Liver (tissue), 9 donors: ENCODE results near the gene CHRNA3. TPM values are rescaled to one million over a fixed set of nuclear protein-coding genes. Genes with fewer than 3 reads are reported as not detected.

ENCODE experiments used
- DNase-seq: peaks from one replicate; pipeline ENCODE4 v3.0.0-alpha.2; 2017; ENCODE audit warnings: low spot score
- H3K27ac ChIP-seq, 2 donors: one replicate each; pipeline ENCODE4 v1.7.0; 2013; ENCODE audit warnings: inconsistent platforms in 2 of 2, low read length in 2 of 2, control low read depth in 1 of 2, low read depth in 1 of 2, mild to moderate bottlenecking in 1 of 2
- H3K27me3 ChIP-seq, 4 donors: one replicate each; pipeline versions ENCODE4 v1.6.1 to v1.7.0; 2013; ENCODE audit warnings: low read length in 3 of 4, inconsistent platforms in 1 of 4, mild to moderate bottlenecking in 1 of 4, moderate library complexity in 1 of 4; ENCODE audit not compliant: control insufficient read depth in 4 of 4, insufficient read depth in 4 of 4
- H3K36me3 ChIP-seq, 4 donors: one replicate each; pipeline versions ENCODE4 v1.6.1 to v1.7.0; 2013; ENCODE audit warnings: low read length in 3 of 4, mild to moderate bottlenecking in 3 of 4, low read depth in 1 of 4, moderate library complexity in 1 of 4; ENCODE audit not compliant: control insufficient read depth in 4 of 4, insufficient read depth in 3 of 4
- H3K4me1 ChIP-seq, 4 donors: one replicate each; pipeline versions ENCODE4 v1.6.1 to v1.7.0; 2013; ENCODE audit warnings: low read length in 3 of 4, mild to moderate bottlenecking in 3 of 4, moderate library complexity in 1 of 4; ENCODE audit not compliant: control insufficient read depth in 4 of 4, insufficient read depth in 4 of 4
- H3K4me3 ChIP-seq, 3 donors: one replicate each; pipeline versions ENCODE4 v1.6.1 to v1.7.0; 2013; ENCODE audit warnings: low read length in 3 of 3, control low read depth in 1 of 3, low read depth in 1 of 3, mild to moderate bottlenecking in 1 of 3
- H3K9ac ChIP-seq, 2 donors: one replicate each; pipeline ENCODE4 v1.7.0; 2013; ENCODE audit warnings: low read length in 2 of 2, mild to moderate bottlenecking in 2 of 2, moderate library complexity in 2 of 2, control low read depth in 1 of 2, low read depth in 1 of 2
- H3K9me3 ChIP-seq, 4 donors: one replicate each; pipeline versions ENCODE4 v1.6.1 to v1.7.0; 2013; ENCODE audit warnings: low read length in 3 of 4; ENCODE audit not compliant: control insufficient read depth in 4 of 4
- ATF3 ChIP-seq: IDR thresholded peaks from 2 replicates; pipeline ENCODE4 v1.6.1; 2016; ENCODE audit warnings: antibody characterized with exemption
- CTCF ChIP-seq: fragments of 150-350 bp; IDR thresholded peaks from 2 replicates; pipeline ENCODE4 v1.5.1; 2017; ENCODE audit warnings: improper control_type of control experiment, low read depth, low read length; ENCODE audit not compliant: missing input control
- EGR1 ChIP-seq, 2 donors: IDR thresholded peaks; 2 replicates each; pipeline ENCODE4 v1.6.1; 2016 to 2018; ENCODE audit warnings: antibody characterized with exemption in 2 of 2, low read depth in 2 of 2
- FOXA1 ChIP-seq: IDR thresholded peaks from 2 replicates; pipeline ENCODE4 v1.6.1; 2016; ENCODE audit warnings: antibody characterized with exemption
- FOXA2 ChIP-seq: IDR thresholded peaks from 2 replicates; pipeline ENCODE4 v1.6.1; 2016; ENCODE audit warnings: antibody characterized with exemption
- GABPA ChIP-seq, 2 donors: IDR thresholded peaks in 1 of 2; conservative IDR thresholded peaks in 1 of 2; 2 replicates each; pipeline ENCODE4 v1.6.1; 2016; ENCODE audit warnings: antibody characterized with exemption in 2 of 2, mild to moderate bottlenecking in 1 of 2, moderate library complexity in 1 of 2
- HNF4A ChIP-seq, 2 donors: conservative IDR thresholded peaks; 2 replicates each; pipeline ENCODE4 v1.6.1; 2016; ENCODE audit warnings: antibody characterized with exemption in 2 of 2, mild to moderate bottlenecking in 2 of 2
- HNF4G ChIP-seq: IDR thresholded peaks from 2 replicates; pipeline ENCODE4 v1.6.1; 2016; ENCODE audit warnings: antibody characterized with exemption
- JUND ChIP-seq, 2 donors: IDR thresholded peaks; 2 replicates each; pipeline ENCODE4 v1.6.1; 2016; ENCODE audit warnings: antibody characterized with exemption in 2 of 2
- MAX ChIP-seq: IDR thresholded peaks from 2 replicates; pipeline ENCODE4 v1.6.1; 2016; ENCODE audit warnings: antibody characterized with exemption
- NR2F2 ChIP-seq: IDR thresholded peaks from 2 replicates; pipeline ENCODE4 v1.6.1; 2016; ENCODE audit warnings: antibody characterized with exemption
- RAD21 ChIP-seq, 2 donors: IDR thresholded peaks; 2 replicates each; pipeline ENCODE4 v1.6.1; 2016; ENCODE audit warnings: antibody characterized with exemption in 2 of 2, mild to moderate bottlenecking in 2 of 2
- REST ChIP-seq: IDR thresholded peaks from 2 replicates; pipeline ENCODE4 v1.6.1; 2016; ENCODE audit warnings: antibody characterized with exemption, mild to moderate bottlenecking
- RXRA ChIP-seq, 2 donors: IDR thresholded peaks; 2 replicates each; pipeline ENCODE4 v1.6.1; 2017 to 2018; ENCODE audit warnings: antibody characterized with exemption in 2 of 2, mild to moderate bottlenecking in 1 of 2
- SP1 ChIP-seq: IDR thresholded peaks from 2 replicates; pipeline ENCODE4 v1.6.1; 2018; ENCODE audit warnings: antibody characterized with exemption, mild to moderate bottlenecking
- TAF1 ChIP-seq: conservative IDR thresholded peaks from 2 replicates; pipeline ENCODE4 v1.6.1; 2016; ENCODE audit warnings: antibody characterized with exemption, mild to moderate bottlenecking
- YY1 ChIP-seq: IDR thresholded peaks from 2 replicates; pipeline ENCODE4 v1.6.1; 2016; ENCODE audit warnings: antibody characterized with exemption, mild to moderate bottlenecking
- ZBTB33 ChIP-seq: IDR thresholded peaks from 2 replicates; pipeline ENCODE4 v1.6.1; 2016; ENCODE audit warnings: antibody characterized with exemption
- WGBS: extraction: QIAGEN DNeasy Blood & Tissue Kit; methylation state at CpG from one replicate; pipeline ENCODE4 v1.1.7; 2013; 5-methylcytosine and 5-hydroxymethylcytosine counted together
- polyA plus RNA-seq, 2 donors: library from polyadenylated mRNA; stranded (reverse) in 1 of 2; unstranded in 1 of 2; fragments of 200-250 nt in 1 of 2; fragments of >200 nt in 1 of 2; fragmentation: Nextera tagmentation in 1 of 2; extraction: Ambion mirVana in 1 of 2; gene quantifications; one replicate each; pipeline versions ENCODE4 v1.2.1 to v1.2.3, GENCODE V29; 2013 to 2015
- total RNA-seq, 2 donors: library from RNA; depleted of rRNA; stranded (reverse); fragments of >200 nt; gene quantifications; one replicate each; pipeline ENCODE4 v1.2.3, GENCODE V29; 2014
- donor health status: healthy.
- donor health status: healthy.
- donor health status: healthy.
- donor health status: healthy.
- donor health status: healthy.

The CHRNA3 gene
- total and polyA plus RNA-seq, 4 donors = not detected

GRCh38 chr15:78645009-78645408 is 24.2 kb upstream of the CHRNA3 start (continued):
- TF ChIP-seq FOXA2 (no peak), GABPA (IDR thresholded peaks at IDR 0.05 in 1 of 2, conservative IDR thresholded peaks at IDR 0.05 in 1 of 2) (no peak), FOXA1 (no peak), JUND (IDR thresholded peaks at IDR 0.05) (no peak)

- Histone ChIP-seq H3K4me3 (no peak overlapping the region), H3K36me3 (no peaks in the 10 kb centered on the region), H3K9me3 (no peaks in the 10 kb centered on the region), H3K27me3 (peaks cover 0 to 2% (median 0%) of the 10 kb centered on the region in 4 donors), H3K27ac (no peak overlapping the region), H3K4me1 (peaks cover 0 to 11% (median 6%) of the 10 kb centered on the region in 4 donors), H3K9ac (no peak overlapping the region)
- TF ChIP-seq SP1 (no peak), CTCF (no peak), TAF1 (no peak), REST (no peak), FOXA2 (no peak), ATF3 (no peak), FOXA1 (no peak), NR2F2 (no peak), ZBTB33 (no peak), RXRA (IDR thresholded peaks at IDR 0.05) (no peak), EGR1 (IDR thresholded peaks at IDR 0.05; ENCODE audit: low read depth in 2 of 2) (no peak), HNF4A (conservative IDR thresholded peaks at IDR 0.05) (no peak), GABPA (IDR thresholded peaks at IDR 0.05 in 1 of 2, conservative IDR thresholded peaks at IDR 0.05 in 1 of 2) (no peak), RAD21 (IDR thresholded peaks at IDR 0.05) (no peak), YY1 (no peak), HNF4G (no peak), JUND (IDR thresholded peaks at IDR 0.05) (no peak), MAX (no peak)
- DNase-seq = no peak
- 85% methylated on average over 5 of the region's 5 CpGs for WGBS
Observed at GRCh38 chr15:78642331-78642730, 21.5 kb upstream of the CHRNA3 start.
